SK-N-SH treated with all-trans-retinoic acid at 6 μM for 48 hours (cell line): ENCODE measurements around the gene S1PR4.

Experiments used
- ARNTL ChIP-seq: fragments of 450-650 bp; formaldehyde crosslinking; IDR thresholded peaks from 2 replicates; pipeline ENCODE4 v1.5.0; 2020; ENCODE audit warnings: low read depth, mild to moderate bottlenecking, moderate library complexity, borderline replicate concordance
- BACH2 ChIP-seq: fragments of 250-450 bp; sonication (Bioruptor Pico); IDR thresholded peaks from 2 replicates; pipeline ENCODE4 v1.9.0; 2021; ENCODE audit warnings: mild to moderate bottlenecking, borderline replicate concordance
- CREB5 ChIP-seq: fragments of 250-450 bp; sonication (Bioruptor Pico); IDR thresholded peaks from 2 replicates; pipeline ENCODE4 v1.5.1; 2020; ENCODE audit warnings: low read depth, mild to moderate bottlenecking, moderate library complexity
- ESRRG ChIP-seq: fragments of 250-450 bp; sonication (Bioruptor Pico); IDR thresholded peaks from 2 replicates; pipeline ENCODE4 v1.6.1; 2021; ENCODE audit warnings: mild to moderate bottlenecking
- GLIS3 ChIP-seq: fragments of 250-450 bp; sonication (Bioruptor Pico); IDR thresholded peaks from 2 replicates; pipeline ENCODE4 v1.5.0; 2020; ENCODE audit warnings: mild to moderate bottlenecking, moderate library complexity
- ISL1 ChIP-seq: fragments of 250-450 bp; sonication (Bioruptor Pico); IDR thresholded peaks from 2 replicates; pipeline ENCODE4 v2.1.2; 2022; ENCODE audit warnings: mild to moderate bottlenecking, moderate library complexity
- OSR1 ChIP-seq: fragments of 250-450 bp; sonication (Bioruptor Pico); IDR thresholded peaks from 2 replicates; pipeline ENCODE4 v1.8.0; 2022; ENCODE audit warnings: moderate library complexity, mild to moderate bottlenecking, inconsistent platforms
- PATZ1 ChIP-seq: fragments of 250-450 bp; sonication (Bioruptor Pico); IDR thresholded peaks from 2 replicates; pipeline ENCODE4 v1.8.0; 2020; ENCODE audit warnings: mild to moderate bottlenecking, moderate library complexity, borderline replicate concordance
- SNAI2 ChIP-seq: fragments of 250-450 bp; sonication (Bioruptor Pico); IDR thresholded peaks from 2 replicates; pipeline ENCODE4 v1.5.0; 2020; ENCODE audit warnings: mild to moderate bottlenecking, moderate library complexity
- TOX ChIP-seq: fragments of 250-450 bp; sonication (Bioruptor Pico); IDR thresholded peaks from 2 replicates; pipeline ENCODE4 v1.8.0; 2021; ENCODE audit warnings: mild to moderate bottlenecking, moderate library complexity, borderline replicate concordance
- TSHZ2 ChIP-seq: fragments of 250-450 bp; sonication (Bioruptor Pico); IDR thresholded peaks from 2 replicates; pipeline ENCODE4 v1.5.0; 2020; ENCODE audit warnings: mild to moderate bottlenecking, moderate library complexity
- ZC3H10 ChIP-seq: fragments of 250-450 bp; sonication (Bioruptor Pico); IDR thresholded peaks from 2 replicates; pipeline ENCODE4 v1.5.1; 2021; ENCODE audit warnings: mild to moderate bottlenecking, moderate library complexity
- ZFP3 ChIP-seq: fragments of 250-450 bp; sonication (Bioruptor Pico); IDR thresholded peaks from 2 replicates; pipeline ENCODE4 v1.5.0; 2020; ENCODE audit warnings: mild to moderate bottlenecking, moderate library complexity
- ZFP30 ChIP-seq: fragments of 450-650 bp; formaldehyde crosslinking; IDR thresholded peaks from 2 replicates; pipeline ENCODE4 v1.5.0; 2022; ENCODE audit warnings: mild to moderate bottlenecking, moderate library complexity

- TF ChIP-seq SNAI2 (no peak), TOX (CRISPR knock-in tag) (no peak), ZC3H10 (CRISPR knock-in tag) (no peak), OSR1 (CRISPR knock-in tag) (no peak), PATZ1 (no peak), ARNTL (CRISPR knock-in tag) (no peak), ZFP30 (CRISPR knock-in tag) (no peak), ISL1 (CRISPR knock-in tag) (no peak), GLIS3 (CRISPR knock-in tag) (no peak), ZFP3 (CRISPR knock-in tag) (no peak), CREB5 (CRISPR knock-in tag) (no peak), BACH2 (no peak), ESRRG (CRISPR knock-in tag) (no peak), TSHZ2 (no peak)
Observed at GRCh38 chr19:3132971-3133792, 45.4 kb upstream of the S1PR4 start.
